Esophagus squamous epithelium (tissue), 4 donors: ENCODE data around the gene NR1I3.

Experiments
- POLR2A ChIP-seq, 4 donors: fragments of 450-650 bp; IDR thresholded peaks; one replicate each; pipeline ENCODE4 v1.6.1; 2017; ENCODE audit warnings: antibody characterized with exemption in 4 of 4, mild to moderate bottlenecking in 4 of 4, moderate library complexity in 3 of 4
- TF ChIP-seq, protein P1 (sequence below), 6 experiments: fragments of 450-650 bp in 4 of 6; fragments of 200-600 bp in 2 of 6; sonication (generic) in 2 of 6; IDR thresholded peaks; one replicate each; pipeline ENCODE4 v1.5.1; 2016 to 2019; ENCODE audit warnings: antibody characterized with exemption in 6 of 6, mild to moderate bottlenecking in 4 of 6, moderate library complexity in 4 of 6

DNA sequence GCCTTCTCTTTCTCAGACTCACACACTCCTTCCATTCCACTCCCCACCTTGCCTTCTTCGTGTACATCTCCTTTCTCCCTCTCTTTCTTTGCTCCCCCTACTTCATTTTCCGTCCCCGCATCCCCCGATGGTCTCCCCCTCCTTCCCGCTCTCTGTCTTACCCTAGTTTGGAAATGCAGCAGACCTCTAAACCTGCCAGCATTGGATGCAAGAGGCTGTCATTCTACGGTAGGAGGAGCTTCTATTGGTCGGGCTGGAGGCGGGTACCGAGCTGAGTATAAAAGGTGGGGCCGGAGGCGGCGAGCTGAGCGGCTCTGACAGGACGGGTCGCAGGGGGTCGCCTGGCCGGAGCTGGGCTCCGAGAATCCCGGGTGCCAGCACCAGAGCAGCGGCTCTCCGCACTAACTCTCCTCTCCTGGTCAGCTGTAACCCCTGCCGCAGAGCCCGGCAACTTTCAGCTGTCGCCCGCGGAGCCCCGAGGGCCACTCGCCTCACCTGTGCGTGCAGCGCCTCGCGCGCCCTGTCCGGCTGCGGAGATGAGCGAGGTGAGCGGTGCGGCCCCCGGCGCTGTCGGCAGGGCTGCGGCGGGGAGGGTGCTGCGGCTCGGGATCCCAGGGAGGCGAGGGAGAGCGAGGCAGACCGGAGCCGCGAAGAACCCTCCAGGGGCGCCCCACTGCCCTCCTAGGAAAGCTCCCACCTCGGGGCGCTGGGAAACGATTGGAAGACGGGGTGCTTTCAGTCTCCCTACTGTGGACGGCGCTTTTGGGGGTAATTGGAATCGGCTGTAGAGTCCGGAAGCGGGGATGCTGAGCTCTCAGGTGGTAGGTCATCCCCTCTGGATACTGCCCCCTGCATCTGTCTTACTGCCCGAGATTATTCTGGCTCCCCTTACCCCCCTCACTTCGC is 20.7 kb upstream of the NR1I3 start, which contains the start of gene PCP4L1:
- TF ChIP-seq, protein P1, sequence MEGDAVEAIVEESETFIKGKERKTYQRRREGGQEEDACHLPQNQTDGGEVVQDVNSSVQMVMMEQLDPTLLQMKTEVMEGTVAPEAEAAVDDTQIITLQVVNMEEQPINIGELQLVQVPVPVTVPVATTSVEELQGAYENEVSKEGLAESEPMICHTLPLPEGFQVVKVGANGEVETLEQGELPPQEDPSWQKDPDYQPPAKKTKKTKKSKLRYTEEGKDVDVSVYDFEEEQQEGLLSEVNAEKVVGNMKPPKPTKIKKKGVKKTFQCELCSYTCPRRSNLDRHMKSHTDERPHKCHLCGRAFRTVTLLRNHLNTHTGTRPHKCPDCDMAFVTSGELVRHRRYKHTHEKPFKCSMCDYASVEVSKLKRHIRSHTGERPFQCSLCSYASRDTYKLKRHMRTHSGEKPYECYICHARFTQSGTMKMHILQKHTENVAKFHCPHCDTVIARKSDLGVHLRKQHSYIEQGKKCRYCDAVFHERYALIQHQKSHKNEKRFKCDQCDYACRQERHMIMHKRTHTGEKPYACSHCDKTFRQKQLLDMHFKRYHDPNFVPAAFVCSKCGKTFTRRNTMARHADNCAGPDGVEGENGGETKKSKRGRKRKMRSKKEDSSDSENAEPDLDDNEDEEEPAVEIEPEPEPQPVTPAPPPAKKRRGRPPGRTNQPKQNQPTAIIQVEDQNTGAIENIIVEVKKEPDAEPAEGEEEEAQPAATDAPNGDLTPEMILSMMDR (IDR thresholded peaks at IDR 0.05), result no peak
- TF ChIP-seq POLR2A (IDR thresholded peaks at IDR 0.05), result peak in 1 of 4 donors; percentile 53
